ENCODE results near the gene ARL15.

The ARL15 gene

GRCh38 chr5:54288568-54289217 lies 21.7 kb downstream of the ARL15 start:
- DNase-seq (ENCODE audit: low read depth in 2 of 2), result no peak

DNA sequence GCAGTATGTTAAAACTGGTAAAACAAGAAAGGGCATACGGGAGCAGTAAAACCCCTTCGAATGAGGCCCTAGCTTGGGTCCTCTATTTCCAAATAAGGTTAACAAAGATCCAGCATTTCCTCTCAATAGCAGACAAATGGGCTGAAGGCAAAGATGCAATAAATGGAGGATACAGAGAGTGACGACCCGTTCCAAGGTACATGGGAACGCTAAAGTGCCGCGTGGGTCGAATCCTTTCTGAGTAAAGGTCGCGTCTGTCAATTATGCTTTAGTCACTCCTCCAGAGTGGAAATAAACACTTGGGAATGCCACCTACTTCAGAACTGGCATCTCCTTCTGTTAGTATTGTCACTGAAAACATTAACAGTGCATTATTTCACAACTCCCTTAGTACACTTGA lies 24.7 kb downstream of the ARL15 start:
- DNase-seq (ENCODE audit: low read depth in 2 of 2), result no peak

DNA sequence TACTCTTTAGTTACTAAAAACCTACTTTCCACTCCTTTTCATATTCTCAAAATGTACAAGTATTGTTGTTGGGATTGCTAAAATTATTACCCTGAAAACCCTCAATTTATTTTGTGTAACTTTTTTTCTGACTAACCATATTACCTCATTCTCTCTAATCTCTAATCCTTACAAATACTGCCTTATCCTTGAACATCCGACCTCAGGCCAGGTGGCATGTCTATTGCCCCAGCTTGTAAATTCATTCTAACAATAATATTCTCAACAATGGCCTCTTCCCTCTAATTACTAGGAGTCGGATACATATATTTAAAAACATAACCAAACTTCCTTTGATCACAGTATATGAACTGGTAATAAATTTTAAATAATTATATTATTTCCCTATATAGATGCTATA lies 25.8 kb downstream of the ARL15 start:
- no peak for DNase-seq (ENCODE audit: low read depth in 2 of 2)

DNA sequence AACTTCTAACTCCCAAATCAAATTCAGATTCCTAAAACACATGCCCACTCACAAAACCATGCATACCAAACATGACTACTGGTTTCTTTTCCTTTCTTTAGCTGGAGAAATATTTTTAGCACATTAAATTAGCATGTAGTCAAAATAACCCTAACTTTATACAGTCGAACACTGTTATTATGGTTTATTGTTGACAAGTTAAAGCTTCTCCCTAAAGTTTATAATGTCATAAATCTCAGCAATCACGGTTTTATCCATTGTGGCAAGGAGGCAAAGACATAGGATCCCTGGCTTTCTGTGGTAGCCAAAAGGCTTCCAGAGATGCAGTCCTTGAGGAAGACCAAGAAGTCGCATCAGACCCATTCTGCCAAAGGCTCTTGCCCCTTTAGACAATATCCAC lies 27.5 kb downstream of the ARL15 start:
- DNase-seq (ENCODE audit: low read depth in 2 of 2), result no peak

GRCh38 chr5:54281960-54282692 lies 28.2 kb downstream of the ARL15 start:
- no peak for DNase-seq (ENCODE audit: low read depth in 2 of 2)

DNA sequence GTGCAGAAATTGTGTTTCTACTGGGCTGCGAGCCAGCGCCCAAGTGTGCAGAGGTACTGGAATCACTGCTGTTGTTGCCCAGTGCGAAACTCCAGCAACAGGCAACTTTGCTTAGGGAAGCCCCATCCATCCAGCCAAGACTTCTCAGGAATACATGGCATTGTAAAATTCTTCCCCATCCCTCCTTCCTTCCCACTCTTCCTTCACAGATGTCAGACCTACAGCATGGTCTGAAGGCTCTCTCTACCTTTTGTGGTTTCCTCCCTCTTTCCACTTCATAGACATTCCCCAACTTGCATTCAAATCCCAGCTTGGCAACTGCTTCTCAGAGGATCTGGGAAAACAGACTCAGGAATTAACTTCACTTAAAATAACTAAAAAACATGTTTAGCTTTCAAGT lies 30.4 kb downstream of the ARL15 start:
- DNase-seq (ENCODE audit: low read depth in 2 of 2), result no peak

GRCh38 chr5:54278979-54279717 lies 31.2 kb downstream of the ARL15 start:
- DNase-seq (ENCODE audit: low read depth in 2 of 2), result no peak

- DNase-seq (ENCODE audit: low read depth in 2 of 2), result no peak
Measured at GRCh38 chr5:54278036-54278830, 32.1 kb downstream of the ARL15 start.

DNA sequence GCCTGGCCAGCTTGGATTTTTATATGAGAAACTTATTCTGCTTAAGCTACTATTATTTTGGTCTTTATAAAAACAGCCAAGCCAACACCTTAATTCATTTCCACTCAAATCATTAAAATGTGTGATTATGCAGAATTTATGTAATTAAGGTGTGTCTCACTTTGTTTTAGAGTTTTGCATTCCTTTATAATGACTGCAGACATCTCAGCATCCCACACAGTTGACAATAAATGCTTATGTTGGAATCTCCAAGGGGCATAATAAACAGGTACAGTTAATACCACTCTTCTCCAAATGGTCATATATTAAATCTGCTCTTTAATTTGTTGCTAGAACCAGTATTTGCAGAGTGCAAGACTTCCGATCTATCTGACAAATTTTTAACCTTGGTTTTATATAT lies 34.3 kb downstream of the ARL15 start:
- DNase-seq (ENCODE audit: low read depth in 2 of 2), result no peak

GRCh38 chr5:54275361-54275760 lies 35.0 kb downstream of the ARL15 start:
- DNase-seq (ENCODE audit: low read depth in 2 of 2), result no peak

DNA sequence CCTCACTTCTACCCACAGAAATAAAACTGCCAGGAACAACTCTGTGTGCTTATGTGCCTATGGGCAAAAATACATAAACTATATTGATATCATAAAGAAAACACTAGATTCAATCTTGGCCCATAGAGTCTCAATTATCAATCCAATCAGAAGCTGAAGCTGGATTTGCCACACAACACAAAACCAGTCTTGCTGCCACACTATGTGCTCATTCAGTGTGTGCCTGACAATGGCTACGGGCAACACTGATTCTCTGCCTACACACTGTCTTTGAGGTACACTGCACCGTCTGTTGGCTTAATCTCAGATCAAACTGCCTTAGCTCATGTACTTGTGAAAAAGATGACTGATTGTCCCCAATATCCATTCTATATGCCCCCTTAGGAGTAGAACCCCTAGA lies 35.4 kb downstream of the ARL15 start:
- no peak for DNase-seq (ENCODE audit: low read depth in 2 of 2)

DNA sequence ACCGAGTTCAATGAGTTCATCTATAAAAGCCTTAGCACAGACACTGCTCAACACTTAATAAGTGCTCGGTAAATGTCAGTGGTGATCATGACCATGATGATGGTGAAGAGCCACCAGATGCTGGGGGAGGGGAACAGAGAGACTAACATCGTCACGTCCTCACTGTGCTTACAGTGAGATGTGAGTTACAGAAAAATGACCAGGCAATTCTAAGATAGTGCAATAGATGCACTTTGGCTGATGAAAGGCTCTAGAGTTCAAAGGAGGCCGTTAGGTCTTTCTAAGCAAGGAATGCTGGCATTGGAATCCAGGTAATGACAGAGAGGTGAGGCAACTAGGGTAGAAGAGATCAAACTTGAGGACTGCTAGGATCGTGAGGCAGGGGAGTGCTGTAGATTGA lies 36.7 kb downstream of the ARL15 start:
- DNase-seq (ENCODE audit: low read depth in 2 of 2), result no peak

GRCh38 chr5:54272746-54273145 lies 37.6 kb downstream of the ARL15 start:
- DNase-seq (ENCODE audit: low read depth in 2 of 2), result no peak

DNA sequence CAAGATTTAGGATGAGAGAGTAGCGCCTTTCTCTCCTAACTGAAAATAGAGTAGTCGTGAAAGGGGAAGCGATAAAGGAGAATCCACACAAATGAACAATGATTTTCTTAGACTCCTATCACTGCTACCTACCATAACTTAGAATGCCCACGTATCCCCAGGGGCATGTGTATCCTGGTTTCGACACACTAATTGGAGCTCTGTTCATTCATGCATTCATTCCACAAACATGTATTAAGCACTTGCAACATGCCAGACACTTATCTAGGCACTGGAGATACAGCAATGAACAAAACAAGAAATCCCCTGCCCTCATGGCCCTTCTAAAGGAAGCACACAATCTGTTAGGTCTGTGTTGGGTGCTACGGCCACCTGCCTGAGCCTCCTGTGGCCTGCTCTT lies 40.0 kb downstream of the ARL15 start:
- no peak for DNase-seq (ENCODE audit: low read depth in 2 of 2)

GRCh38 chr5:54264574-54264973 lies 45.8 kb downstream of the ARL15 start:
- DNase-seq (ENCODE audit: low read depth in 2 of 2), result no peak

DNA sequence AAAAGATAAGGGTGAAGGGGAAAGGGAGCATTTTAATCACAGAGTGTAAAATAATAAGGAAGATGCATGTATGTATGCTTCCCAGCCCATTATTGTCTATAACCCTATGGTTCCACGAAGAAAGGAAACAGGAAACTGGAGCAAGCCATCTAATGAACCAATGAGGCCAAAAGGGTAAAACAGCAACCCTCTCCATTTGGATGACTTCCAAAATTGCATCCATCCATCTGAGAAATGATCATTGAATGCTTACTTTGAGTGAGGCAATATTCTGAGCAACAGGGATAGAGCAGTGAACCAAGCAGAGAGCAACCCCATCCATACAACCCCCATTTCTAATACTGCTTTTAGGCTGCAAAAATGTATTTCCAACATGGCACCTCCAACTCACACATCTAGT lies 46.9 kb downstream of the ARL15 start:
- DNase-seq (ENCODE audit: low read depth in 2 of 2), result no peak

DNA sequence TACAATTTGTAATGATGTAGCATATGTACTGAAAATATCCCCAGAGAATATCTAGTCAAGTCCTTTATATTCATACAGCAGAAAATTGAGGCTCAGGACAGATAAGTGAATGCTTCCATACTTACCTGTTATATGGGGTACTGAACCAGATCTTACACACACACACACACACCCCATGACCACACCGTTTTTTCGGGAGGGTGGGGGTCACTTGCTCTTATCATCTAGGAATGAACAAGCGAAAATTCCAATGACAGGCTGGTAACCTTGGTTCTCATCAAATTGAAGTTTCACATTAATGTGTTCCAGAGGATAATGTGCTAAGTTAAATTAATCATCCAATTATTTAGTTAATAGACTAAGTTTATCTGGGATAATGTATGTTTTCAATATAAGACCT lies 48.8 kb downstream of the ARL15 start:
- no peak for DNase-seq (ENCODE audit: low read depth in 2 of 2)

DNA sequence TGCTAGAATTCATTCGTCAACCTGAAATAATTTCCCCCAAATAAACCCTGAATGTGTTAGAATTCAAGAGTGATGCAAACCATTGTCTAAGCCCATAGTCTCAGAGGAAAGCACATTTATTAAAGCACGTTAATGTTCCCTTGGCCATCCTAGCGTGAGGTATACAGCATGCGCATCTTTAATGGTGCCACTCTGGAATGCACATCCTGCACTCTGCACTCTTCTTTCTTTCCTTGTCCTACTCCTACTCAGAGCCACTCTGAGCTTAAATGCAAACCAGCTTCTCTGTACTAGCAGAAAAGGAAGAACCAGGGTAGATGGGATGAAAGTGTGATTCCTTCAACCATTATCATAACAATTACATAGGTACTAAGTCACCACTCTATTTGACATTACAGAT lies 50.4 kb downstream of the ARL15 start:
- DNase-seq (ENCODE audit: low read depth in 2 of 2), result no peak

GRCh38 chr5:54259090-54259489 lies 51.3 kb downstream of the ARL15 start:
- DNase-seq (ENCODE audit: low read depth in 2 of 2), result no peak

- no peak for DNase-seq (ENCODE audit: low read depth in 2 of 2)
Measured at GRCh38 chr5:54257366-54258118, 52.8 kb downstream of the ARL15 start.

GRCh38 chr5:54254482-54255198 lies 55.7 kb downstream of the ARL15 start:
- DNase-seq (ENCODE audit: low read depth in 2 of 2), result no peak
